Stimulated activated CD4-positive, alpha-beta T cell treated with anti-CD3 and anti-CD28 coated beads, Interleukin-2, amount 100 ng/mL, for 24 hours (primary cell): ENCODE results near the gene NT5C3A.
"Not testable (repeated sequence)": the region's sequence is repeated elsewhere in the genome, so short reads cannot be mapped to it uniquely, and the experiment has no call there.

Source experiments
- DNase-seq, 2 donors: peaks; one replicate each; pipeline ENCODE4 v3.0.0-alpha.2; 2020

The NT5C3A gene

DNA sequence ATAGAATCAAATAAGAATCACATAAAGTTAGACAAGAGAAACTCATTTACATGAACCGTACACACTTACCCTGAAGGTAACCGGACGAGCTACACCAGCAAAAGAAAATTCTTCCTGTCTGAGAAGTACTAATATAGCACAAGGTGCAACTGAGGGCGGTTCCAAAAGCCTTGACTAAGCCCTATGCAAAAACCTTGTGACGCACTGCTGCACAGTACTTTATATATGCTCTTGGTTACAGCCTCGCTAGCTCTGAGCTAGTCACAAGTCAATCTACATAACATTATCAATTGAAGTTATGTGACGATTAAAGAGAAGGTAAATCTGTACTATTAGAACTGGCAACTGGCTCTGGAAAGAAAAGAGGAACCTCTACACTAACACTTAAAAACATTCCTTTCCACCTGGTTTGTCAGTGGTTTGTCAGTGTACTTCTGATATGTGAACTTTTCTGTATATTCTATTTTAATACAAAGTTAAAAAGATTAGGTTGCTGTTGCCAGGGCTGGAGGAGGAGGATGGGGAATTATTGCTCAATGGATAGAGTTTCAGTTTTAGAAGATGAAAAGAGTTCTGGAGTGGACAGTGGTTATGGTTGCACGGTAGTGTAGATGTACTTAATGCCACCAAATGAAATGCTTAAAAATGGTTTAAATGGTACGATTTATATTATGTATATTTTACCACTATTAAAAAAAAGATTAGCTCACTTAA, 21.6 kb downstream of the NT5C3A start:
- peak; percentile 41 to 57 for DNase-seq

DNA sequence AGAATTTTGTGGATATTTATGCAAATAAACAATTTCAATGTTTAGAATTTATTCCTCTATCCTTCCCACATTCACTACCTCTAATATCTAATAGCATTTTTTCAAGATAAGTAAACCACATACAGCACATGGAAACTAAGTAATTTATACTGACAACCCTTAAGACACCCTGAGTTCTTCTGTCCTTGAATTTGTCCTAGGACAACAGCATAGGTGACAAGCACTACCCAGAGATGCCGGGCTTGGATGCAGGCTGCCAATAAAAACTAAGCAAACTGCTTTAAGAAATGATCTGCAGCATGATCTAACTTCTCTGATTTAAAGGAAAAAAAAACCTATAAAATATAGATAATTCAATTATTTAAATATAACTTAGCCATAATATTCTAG, 22.7 kb downstream of the NT5C3A start:
- DNase-seq = no peak

DNA sequence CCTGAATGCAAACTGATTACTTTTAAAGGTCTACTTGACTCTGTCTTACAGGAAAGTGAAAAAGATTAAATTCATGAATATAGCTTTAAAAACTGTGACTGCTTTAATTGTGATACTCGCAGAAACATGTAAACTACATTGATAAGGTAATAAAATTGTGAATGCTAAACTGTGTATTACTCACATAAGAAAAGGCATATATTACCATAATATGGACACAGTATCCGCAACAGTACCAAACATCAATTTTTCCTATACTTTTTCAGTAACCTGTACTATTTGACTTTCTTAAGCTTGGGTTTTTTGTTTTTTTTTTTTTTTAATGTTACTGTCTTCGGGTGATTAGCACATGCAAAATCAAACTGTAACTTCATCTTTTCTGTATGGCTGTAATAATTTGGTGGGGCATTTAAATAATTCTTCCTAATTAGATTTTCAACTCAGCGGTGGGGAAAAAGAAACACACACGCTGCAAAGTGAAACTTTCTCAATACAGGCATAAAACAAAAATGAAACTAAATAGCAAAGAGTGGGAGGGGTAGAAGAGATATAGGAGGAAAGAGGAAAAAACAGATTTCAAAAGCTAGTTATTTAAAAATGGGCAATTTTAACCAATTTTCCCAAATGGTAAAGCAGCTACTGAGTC, 23.2 kb downstream of the NT5C3A start:
- no peak for DNase-seq

DNA sequence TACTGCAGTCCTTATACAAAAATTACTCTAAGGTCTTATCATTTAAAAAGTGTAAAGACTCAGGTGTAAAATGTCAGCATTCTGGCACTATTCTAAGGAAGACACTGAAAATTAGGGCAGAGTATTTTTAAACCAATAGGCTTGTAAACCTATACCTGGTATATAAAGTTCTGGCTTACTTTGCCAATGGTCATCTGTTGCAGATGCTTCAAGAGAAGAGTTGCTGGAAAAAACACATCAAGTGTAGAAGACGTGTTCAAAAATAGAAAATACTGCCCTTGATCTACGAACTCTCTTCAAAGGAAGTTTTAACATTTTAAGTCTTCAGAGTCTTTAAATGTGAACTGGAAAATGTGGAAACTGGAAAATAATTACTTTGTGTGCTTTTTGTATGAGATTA, 23.9 kb downstream of the NT5C3A start:
- DNase-seq = no peak

DNA sequence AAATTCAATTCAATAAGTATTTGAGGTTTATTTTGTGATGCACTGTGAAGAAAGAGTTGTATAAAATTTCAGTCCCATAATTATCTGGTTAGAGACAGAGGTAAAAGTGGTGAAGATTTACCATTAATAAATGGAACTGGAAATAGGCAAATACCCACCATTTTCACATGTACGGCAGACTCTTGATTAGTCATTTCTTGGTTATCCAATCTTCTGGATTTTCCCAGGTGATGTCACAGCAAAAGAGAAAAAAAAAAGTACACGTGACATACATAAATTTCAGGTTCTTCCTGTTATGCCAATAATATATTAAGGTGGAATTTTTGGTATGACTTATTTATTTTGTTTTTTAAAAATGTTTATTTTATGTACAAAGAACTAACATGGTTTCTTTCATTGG, 26.8 kb downstream of the NT5C3A start:
- DNase-seq = no peak

DNA sequence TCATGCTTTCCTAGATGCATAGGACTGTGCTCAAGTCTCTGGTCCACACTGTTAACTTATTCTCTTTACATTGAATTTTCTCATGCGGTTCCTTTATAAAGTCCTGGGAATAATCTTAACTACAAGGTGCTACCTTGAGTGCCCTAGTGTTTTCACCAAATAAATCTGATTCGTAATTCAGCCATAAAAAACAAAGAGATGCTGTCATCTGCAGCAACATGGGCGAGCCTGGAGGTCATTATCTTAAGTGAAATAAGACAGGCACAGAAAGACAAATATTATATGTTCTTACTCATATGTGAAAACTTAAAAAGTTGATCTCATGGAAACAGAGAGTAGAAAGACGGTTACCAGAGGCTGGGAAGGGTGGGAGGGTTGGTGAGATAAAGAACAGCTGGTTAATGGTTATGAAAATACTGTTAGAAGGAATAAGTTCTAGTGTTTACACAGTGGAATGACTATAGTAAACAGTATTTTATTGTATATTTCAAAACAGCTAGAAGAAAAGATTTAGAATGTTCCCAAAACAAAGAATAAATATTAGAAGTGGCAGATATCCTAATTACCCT, 38.3 kb downstream of the NT5C3A start:
- DNase-seq = no peak

DNA sequence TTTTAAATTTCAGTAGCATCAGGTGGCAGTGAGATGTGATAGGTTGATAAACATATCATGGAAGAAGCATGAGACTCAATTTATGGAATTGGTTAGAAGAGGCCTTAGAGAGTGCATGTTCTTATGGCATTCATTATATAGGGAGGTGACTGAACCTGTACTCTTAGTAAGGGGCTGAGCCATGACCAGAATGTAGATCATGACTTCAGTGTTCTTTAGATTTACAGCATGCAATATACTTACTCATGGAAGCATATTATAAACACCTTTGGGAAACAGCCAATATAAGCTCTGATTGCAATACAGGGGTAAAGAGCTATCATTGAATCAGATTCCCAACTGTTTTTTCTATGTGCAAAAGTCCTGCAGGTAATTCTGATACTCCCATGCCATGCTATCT, 50.2 kb downstream of the NT5C3A start:
- DNase-seq = no peak

DNA sequence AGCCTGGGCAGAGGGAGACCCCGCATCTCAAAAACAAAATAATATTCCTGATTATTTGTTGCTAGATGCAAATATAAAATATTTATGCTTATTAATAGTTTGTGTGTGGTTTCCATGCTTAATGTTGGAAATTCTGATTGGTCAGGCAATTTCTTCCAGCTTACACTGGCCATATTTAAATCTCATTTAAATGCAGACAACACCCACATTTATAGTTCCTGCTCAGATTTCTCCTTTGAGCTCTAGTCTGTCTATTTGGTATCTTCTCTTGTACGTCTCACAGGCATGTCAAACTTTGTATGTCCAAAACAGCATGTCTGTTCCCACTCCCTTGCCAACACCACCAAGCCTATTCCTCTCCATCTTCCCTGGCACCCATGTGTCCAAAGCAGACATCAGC, 52.8 kb downstream of the NT5C3A start:
- DNase-seq = no peak

DNA sequence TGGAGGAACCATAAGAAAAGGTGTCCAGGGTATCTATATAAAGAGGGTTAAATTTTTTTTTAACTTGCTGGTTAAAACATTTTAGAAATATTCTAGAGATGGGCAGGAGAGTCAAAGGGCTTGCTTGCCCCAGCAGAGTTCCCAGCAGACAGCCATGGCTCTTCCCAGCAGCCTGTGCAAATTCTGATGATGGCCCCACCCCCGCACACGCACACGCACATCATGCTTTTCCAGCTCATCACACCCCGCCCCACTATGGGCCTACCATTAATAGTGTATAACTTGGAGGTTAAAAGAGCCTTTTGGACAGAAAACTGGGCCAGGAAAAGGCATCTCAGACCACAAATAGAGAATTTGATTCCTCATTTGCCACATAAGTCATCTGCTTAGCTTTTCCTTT, 56.9 kb downstream of the NT5C3A start:
- DNase-seq = not testable (repeated sequence)

DNA sequence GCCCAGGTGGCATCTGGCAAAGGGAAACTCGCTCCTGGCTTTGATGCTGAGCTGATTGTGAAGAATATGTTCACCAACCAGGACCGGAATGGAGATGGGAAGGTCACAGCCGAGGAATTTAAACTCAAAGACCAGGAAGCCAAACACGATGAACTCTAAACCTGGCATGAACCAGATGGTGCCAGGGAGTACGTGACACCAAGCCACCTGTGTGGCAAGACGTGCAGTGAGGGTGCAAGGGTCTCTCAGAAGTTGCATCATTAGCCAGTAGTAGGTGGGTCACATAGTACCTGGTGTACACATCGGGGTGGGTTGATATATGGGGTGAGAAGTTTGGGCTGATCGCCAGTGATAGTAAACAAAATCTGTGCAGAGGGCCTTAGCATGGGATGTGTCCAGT, 57.4 kb downstream of the NT5C3A start:
- DNase-seq = not testable (repeated sequence)

DNA sequence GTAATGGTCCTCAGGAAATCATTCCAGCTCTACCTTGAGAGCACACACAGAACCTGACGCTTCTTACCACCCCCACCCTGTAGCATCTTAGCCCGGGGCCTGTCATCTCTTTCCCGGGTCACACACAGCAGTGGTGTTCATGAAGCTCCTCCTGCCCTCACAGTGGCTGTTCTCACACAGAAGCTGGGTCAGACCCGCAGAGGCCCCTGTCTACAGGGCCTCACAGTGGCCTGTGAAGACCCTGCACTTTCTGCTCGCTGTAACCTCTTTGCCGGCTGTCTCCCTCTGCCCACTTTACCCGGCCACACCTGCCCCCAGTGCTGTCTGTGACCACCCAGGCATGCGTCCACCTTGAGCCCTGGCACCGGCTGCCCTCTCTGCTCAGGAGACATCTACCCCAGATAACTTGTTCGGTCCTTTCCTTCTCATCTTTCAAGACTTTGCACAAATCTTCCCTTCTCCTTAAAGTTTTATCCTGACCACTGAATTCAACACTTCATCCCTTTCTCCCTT, 58.4 kb downstream of the NT5C3A start:
- not testable (repeated sequence) for DNase-seq

DNA sequence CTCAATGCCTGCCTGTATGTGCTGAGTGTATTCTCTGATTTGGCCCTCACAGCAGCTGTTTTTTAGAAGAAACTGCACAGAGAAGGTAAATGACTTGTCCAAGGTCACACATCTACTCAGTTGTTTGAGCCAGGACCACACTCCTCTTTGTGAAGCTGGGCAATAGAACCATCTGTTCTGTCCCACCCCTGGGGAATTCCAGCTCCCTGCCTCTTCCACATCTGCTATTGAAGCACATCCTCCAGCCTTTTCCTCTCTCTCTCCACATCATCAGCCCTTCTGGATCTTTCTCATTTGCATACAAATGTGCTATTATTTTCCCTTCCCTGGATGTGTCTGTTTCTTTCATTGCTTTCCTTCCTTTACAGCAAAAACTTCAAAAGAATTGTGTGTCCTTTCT, 59.5 kb downstream of the NT5C3A start:
- DNase-seq = not testable (repeated sequence)

DNA sequence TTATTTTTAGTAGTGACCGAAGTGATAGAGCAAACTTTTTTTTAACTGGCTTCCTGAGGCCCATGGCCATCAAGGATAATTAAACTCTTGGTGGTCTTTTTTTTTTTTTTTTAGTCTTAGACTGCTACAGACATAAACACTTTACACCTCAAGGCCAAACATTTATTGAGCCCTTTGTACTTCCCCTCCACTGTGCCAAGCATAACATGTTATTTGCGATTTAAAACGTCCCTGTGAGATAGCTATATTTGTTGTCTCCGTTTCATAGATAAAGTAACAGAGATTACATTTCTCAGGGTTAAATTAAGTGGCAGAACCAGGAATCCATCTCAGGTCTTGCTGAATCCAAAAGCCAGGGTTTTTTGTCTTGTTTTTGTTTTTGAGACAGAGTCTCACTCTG, 63.2 kb downstream of the NT5C3A start:
- DNase-seq = not testable (repeated sequence)

DNA sequence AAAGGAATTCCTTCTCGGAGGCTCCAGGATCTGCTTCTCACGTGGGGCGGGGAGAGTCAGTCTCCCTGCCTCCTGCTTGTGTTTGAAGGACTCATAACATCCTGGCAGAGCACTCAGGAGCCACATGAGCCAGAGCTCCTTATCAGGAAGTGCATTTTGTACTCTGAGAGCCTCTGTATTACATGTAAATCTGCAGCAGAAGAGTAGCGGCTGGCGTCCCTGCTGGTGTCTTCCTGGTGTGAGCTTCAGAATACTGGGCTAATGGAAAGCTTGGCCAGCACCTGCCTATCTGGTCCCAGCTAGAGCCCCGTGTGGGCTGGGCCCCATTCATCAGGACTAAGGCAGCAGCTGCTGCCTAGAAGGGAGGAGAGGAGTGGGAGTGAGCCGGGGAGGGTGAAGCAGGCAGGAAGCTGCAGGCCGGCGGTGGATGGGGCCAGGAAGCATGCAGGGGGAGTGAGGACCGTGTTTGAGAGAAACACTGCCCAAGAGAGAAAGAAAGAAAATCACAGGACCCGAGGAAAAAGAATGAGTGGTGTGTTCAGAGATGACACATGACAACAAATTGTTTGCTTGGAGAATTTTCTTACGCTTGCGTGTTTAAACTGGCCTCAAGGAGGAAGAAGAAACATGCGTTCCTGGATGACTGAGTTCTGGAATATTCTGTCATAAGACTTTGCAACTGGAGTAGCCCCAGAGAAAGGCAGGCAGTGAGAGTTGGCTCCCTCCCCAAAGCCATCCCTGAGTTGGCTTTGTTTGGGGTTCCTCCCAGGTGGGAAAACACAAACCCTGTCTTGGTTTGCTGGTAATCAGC, 64.0 kb downstream of the NT5C3A start:
- DNase-seq = not testable (repeated sequence)

DNA sequence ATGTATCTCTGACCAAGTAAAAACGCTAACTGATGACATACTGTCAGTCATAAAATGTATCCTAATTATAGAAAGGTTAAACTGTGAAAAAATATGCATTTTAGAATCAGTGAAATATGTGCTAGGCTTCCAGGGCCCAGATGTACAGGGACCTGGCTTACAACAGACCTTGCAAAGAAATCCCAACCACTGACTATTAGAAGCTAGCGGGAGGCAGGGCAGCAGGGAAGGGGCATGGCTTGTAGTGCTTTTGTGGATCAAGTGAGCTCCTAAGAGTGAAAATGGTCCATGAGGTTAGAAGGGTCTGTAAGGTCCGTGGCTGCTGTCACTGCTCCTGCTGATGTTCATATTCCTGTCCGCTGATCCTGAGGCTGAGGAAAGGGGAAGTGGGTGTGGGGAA, 64.6 kb downstream of the NT5C3A start:
- DNase-seq = not testable (repeated sequence)

DNA sequence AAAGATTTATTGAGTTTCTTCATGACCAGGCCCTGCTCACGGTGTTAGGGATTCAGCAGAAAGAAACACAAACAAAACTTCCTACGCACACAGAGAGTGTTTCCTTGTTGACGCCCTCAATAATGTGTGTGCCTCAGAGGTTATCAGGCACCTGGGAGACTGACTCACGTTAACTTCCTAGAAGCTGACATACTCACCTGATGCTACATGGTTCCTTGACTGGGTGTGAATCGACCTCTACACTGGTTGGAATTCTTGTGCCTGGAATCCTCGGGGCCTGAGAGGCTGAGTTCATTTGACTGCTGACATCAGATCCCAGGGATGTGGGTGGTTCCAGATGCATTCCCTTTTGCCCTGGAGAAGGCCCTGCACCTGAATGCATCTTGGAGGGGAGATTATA, 69.8 kb downstream of the NT5C3A start:
- DNase-seq = not testable (repeated sequence)

DNA sequence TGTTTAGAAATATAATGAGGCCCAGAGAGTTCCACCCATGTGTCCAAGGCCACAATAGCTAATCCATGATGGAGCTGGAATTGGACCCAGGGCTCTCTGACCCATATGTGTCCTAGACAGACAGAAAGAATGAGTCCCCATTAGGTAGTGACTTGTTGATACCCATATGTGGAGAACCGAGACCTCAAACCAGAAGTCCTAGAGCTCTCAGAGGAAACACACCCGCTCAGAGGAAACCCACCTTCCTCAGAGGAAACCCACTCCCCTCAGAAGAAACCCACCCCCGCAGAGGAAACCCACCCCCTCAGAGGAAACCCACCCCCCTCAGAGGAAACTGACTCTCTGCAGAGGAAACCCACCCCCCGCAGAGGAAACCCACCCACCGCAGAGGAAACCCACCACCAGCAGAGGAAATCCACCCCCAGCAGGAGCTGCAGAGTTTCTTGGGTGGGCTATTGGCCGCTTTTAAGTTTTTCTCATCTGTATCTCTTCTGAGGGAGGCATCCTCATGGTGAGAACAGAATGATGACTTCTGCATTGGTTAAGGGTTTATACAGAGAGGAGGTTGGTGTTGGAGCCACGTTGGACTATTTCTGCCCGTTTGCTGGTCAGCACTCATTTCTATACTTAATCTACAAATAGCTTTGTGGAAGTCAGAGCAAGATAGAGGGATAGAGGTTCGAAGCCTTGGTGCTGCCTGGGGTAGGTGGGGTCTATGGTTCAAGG, 70.4 kb downstream of the NT5C3A start:
- not testable (repeated sequence) for DNase-seq

DNA sequence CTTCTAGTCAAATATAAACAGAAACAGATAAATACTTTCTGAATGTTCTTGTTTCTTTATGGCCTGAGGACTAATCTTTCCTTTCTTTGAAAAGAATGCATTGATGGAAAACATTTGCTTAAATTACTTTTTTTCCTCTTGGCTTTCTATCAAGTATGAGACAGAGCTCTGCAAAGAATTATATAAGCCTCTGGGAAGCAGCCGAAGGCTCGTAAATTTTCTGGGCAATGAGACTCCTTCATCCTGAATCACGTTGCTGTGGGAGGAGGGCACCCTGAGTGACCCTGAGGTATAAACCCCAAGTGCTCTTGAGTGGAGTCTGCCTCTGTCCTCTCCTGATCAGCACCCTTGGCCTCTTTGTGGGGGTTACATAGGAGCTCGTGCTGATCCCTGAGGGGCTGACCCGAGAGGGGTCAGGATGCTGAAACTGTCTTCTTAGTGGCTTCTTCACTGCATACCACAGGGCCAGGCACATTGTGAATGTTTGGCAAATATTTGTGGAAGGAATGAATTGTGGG, 71.4 kb downstream of the NT5C3A start:
- not testable (repeated sequence) for DNase-seq

DNA sequence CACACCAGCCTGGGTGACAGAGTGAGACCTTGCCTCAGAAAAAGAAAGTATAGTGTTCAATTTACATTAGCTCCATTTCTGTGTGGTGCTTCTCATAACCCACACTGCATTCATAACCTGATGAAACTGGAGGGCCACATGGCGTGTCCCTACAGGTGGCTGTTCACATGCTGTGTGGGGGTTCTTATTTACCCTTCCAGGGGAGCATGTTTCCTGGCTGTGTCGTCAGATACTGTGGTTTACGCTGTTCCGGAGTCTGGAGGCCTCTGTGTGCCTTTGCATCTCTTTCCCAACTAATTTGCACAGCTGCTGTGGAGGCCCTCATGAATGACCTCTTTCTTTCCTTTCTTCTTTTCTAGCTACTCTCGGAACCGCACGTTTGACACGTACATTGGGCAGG, 74.4 kb downstream of the NT5C3A start:
- not testable (repeated sequence) for DNase-seq

DNA sequence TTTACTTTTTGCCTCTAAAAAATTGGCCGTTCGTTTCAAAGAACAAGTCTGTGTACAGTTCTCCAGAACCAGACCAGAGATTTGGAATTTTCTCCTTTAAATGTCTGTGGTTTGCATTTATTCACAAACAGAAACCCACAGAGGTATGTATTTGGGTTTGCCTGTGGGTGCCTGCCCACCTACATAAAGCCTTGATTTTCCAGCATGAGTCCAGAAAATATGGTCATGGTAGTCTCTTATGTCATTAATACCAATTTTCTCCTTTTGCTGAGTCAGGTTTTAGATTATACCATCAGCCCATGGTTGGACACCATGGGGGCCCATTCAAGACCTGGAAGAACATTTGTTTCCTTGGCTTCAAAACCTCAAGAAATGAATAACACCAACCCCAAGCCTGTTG, 82.7 kb downstream of the NT5C3A start:
- not testable (repeated sequence) for DNase-seq

DNA sequence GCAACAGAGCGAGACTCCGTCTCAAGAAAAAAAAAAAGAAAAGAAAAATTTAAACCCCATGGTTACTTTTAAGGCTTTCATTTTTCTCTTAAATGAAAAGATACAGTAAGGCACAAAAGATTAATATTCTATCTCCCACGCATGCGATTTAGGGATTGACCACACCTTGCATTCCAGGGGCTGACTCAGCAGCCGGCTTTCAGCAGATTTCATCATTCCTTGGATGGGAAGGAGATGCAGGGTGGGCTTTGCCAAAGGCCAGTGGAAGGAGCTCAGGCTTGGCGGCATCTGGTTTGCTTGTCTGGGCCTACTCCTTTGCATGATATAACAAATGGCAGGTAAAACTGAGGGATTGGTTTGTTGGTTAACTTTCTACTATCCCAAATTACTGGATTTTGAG, 83.3 kb downstream of the NT5C3A start:
- DNase-seq = not testable (repeated sequence)

DNA sequence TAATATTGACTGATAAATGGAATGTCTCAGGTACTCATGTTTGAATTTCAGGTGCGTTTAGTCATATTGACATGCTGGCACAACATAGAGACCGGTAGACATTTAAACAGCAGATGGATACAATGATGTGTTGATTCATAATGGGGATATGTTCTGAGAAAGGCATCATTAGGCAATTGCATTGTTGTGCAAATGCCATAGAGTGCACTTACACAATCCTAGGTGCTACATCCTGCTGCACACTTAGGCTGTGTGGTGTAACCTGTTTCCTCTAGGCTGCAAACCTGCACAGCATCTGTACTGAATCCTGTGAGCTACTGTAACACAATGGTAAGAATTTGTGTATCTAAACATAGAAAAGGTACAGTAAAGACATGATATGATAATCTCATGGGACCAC, 85.4 kb downstream of the NT5C3A start:
- not testable (repeated sequence) for DNase-seq
